Stomach smooth muscle (tissue), 2 donors: Measurements from ENCODE around the gene ROBO1.
"Not testable (repeated sequence)": the region's sequence is repeated elsewhere in the genome, so short reads cannot be mapped to it uniquely, and the experiment has no call there.

Source experiments
- H3K27ac ChIP-seq: one replicate; pipeline ENCODE4 v1.7.0; 2013; ENCODE audit warnings: mild to moderate bottlenecking, low read length, inconsistent platforms
- H3K27me3 ChIP-seq, 2 donors: one replicate each; pipeline ENCODE4 v1.7.0; 2013; ENCODE audit warnings: low read length in 2 of 2; ENCODE audit not compliant: insufficient read depth in 2 of 2, control insufficient read depth in 1 of 2
- H3K36me3 ChIP-seq, 2 donors: one replicate each; pipeline ENCODE4 v1.7.0; 2013; ENCODE audit warnings: low read length in 2 of 2; ENCODE audit not compliant: control insufficient read depth in 2 of 2, insufficient read depth in 2 of 2
- H3K4me1 ChIP-seq: one replicate; pipeline ENCODE4 v1.7.0; 2013; ENCODE audit warnings: low read length; ENCODE audit not compliant: control insufficient read depth, insufficient read depth
- H3K4me3 ChIP-seq, 2 donors: one replicate each; pipeline ENCODE4 v1.7.0; 2013; ENCODE audit warnings: low read length in 2 of 2
- H3K9ac ChIP-seq, 2 donors: one replicate each; pipeline ENCODE4 v1.7.0; 2013; ENCODE audit warnings: low read length in 2 of 2, mild to moderate bottlenecking in 1 of 2
- H3K9me3 ChIP-seq, 2 donors: one replicate each; pipeline ENCODE4 v1.7.0; 2013; ENCODE audit warnings: low read length in 2 of 2; ENCODE audit not compliant: control insufficient read depth in 2 of 2
- donor health status: healthy.
- donor health status: Pancreatic carcinoma.

Gene ROBO1

GRCh38 chr3:78697426-78697825 is 1070.4 kb downstream of the ROBO1 start:
- H3K4me1 ChIP-seq = no peaks in the 10 kb centered on the region
- no peaks in the 10 kb centered on the region for H3K36me3 ChIP-seq
- no peaks in the 10 kb centered on the region for H3K9me3 ChIP-seq
- no peak overlapping the region for H3K4me3 ChIP-seq
- no peak overlapping the region for H3K27ac ChIP-seq
- H3K27me3 ChIP-seq = no peaks in the 10 kb centered on the region
- no peak overlapping the region for H3K9ac ChIP-seq

DNA sequence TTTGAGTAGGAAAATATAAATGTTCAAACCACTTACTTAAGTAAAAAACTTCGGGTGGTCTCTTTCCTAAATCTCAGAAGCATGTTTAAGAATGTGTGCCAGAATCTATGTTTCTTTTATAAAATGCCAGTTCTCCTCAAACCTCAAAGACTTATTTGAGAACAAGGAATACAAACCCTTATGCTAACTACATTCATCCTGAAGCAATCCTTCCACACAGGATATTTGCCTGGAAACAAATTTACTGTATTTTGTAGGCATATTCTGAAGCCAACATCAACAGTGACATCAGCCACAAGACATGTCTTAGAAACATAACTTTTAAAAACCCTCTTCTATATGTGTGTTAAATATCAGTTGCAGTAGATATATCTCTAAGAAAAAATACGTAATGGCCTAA is 1077.0 kb downstream of the ROBO1 start:
- Histone ChIP-seq H3K4me1 (no peaks in the 10 kb centered on the region), H3K36me3 (no peaks in the 10 kb centered on the region), H3K27ac (no peak overlapping the region), H3K27me3 (no peaks in the 10 kb centered on the region), H3K4me3 (no peak overlapping the region), H3K9me3 (no peaks in the 10 kb centered on the region), H3K9ac (no peak overlapping the region)

DNA sequence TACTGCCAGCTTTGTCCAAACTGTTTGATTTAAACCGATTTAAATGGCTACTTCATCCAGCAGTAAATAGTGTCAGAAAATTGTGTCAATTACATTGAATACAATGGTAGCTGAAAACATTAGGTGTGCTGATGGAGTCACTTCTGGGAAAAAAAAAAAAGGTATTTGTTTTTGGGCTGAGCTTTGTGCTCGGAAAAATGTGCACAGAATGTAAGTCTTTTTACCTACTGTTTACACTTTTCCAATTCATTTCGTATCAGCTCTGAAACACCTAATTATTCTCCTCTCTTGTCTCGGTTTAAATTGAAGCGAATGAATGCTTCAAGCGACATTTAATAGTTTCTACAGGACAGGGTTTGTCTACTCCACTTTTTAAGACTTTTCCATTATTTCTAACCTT is 1078.4 kb downstream of the ROBO1 start:
- Histone ChIP-seq H3K27me3 (no peaks in the 10 kb centered on the region), H3K4me1 (no peaks in the 10 kb centered on the region), H3K9ac (no peak overlapping the region), H3K36me3 (no peaks in the 10 kb centered on the region), H3K9me3 (no peaks in the 10 kb centered on the region), H3K27ac (no peak overlapping the region), H3K4me3 (no peak overlapping the region)

DNA sequence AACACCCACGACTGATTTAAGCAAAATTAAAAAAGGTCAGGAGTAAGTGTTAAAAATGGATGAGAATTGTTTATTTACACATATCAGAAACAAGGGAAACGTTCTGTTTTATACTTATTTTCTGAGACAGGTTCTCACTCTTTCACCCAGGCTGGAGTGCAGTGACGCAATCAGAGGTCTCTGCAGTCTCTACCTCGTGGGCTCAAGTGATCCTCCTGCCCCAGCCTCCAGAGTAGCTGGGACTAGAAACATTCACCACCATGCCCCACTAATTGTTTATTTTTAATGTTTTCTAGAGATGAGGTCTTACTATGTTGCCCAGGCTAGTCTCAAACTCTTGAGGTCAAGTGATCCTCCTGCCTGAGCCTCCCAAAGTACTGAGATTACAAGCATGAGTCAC is 1080.3 kb downstream of the ROBO1 start:
- Histone ChIP-seq H3K27me3 (no peaks in the 10 kb centered on the region), H3K9ac (no peak overlapping the region), H3K9me3 (no peaks in the 10 kb centered on the region), H3K27ac (no peak overlapping the region), H3K36me3 (no peaks in the 10 kb centered on the region), H3K4me3 (no peak overlapping the region), H3K4me1 (no peaks in the 10 kb centered on the region)

- H3K4me3 ChIP-seq = no peak overlapping the region
- H3K9ac ChIP-seq = no peak overlapping the region
- H3K27me3 ChIP-seq = no peaks in the 10 kb centered on the region
- H3K36me3 ChIP-seq = no peaks in the 10 kb centered on the region
- no peaks in the 10 kb centered on the region for H3K9me3 ChIP-seq
- no peaks in the 10 kb centered on the region for H3K4me1 ChIP-seq
- H3K27ac ChIP-seq = no peak overlapping the region
Observed at GRCh38 chr3:78683284-78683683, 1084.5 kb downstream of the ROBO1 start.

DNA sequence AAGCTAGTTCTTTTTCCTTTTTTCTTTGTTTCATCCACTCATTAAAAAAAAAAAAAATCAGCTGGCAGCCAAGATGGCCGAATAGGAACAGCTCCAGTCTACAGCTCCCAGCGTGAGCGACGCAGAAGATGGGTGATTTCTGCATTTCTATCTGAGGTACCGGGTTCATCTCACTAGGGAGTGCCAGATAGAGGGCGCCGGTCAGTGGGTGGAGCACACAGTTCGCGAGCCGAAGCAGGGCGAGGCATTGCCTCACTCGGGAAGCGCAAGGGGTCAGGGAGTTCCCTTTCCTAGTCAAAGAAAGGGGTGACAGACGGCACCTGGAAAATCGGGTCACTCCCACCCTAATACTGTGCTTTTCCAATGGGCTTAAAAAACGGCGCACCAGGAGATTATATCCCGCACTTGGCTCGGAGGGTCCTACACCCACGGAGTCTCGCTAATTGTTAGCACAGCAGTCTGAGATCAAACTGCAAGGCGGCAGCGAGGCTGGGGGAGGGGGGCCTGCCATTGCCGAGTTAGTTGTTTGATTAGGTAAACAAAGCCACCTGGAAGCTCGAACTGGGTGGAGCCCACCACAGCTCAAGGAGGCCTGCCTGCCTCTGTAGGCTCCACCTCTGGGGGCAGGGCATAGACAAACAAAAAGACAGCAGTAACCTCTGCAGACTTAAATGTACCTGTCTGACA is 1092.5 kb downstream of the ROBO1 start:
- H3K9me3 ChIP-seq, H3K36me3 ChIP-seq: not testable (repeated sequence)

GRCh38 chr3:78670746-78671145 is 1097.1 kb downstream of the ROBO1 start:
- H3K4me3 ChIP-seq = no peak overlapping the region
- H3K27me3 ChIP-seq = no peaks in the 10 kb centered on the region
- H3K9ac ChIP-seq = no peak overlapping the region
- no peaks in the 10 kb centered on the region for H3K9me3 ChIP-seq
- peaks cover 0 to 10% of the 10 kb centered on the region in 2 donors for H3K36me3 ChIP-seq
- H3K4me1 ChIP-seq = no peaks in the 10 kb centered on the region
- no peak overlapping the region for H3K27ac ChIP-seq

More for the DNA sequence above, 1092.5 kb downstream of the ROBO1 start:
- not testable (repeated sequence) for H3K27ac ChIP-seq, H3K9ac ChIP-seq, H3K27me3 ChIP-seq, H3K4me3 ChIP-seq, H3K4me1 ChIP-seq

DNA sequence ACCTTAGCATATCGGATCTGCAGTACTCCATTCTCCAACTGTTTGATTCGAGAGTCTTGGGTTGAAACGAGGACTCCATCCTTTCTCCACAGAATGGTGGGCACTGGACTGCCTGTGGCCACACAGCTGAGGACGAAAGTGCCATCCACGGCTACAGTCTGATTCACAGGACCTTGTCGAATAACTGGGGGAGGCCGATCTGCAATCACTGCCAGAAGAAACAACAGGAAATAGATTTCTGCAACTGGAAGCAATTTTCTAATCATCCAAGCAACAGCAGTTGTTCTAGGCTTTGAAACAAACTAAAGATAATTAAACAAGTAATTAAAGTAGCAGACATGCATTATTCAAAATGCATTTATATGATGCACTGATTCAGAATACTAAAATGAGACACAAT is 1097.7 kb downstream of the ROBO1 start:
- Histone ChIP-seq H3K27me3 (no peaks in the 10 kb centered on the region), H3K9ac (no peak overlapping the region), H3K4me1 (no peaks in the 10 kb centered on the region), H3K27ac (no peak overlapping the region), H3K4me3 (no peak overlapping the region), H3K36me3 (peaks cover 0 to 10% of the 10 kb centered on the region in 2 donors), H3K9me3 (no peaks in the 10 kb centered on the region)

- H3K9ac ChIP-seq = no peak overlapping the region
- H3K27ac ChIP-seq = no peak overlapping the region
- no peak overlapping the region for H3K4me3 ChIP-seq
- H3K36me3 ChIP-seq = peaks cover 0 to 10% of the 10 kb centered on the region in 2 donors
- H3K4me1 ChIP-seq = no peaks in the 10 kb centered on the region
- no peaks in the 10 kb centered on the region for H3K27me3 ChIP-seq
- H3K9me3 ChIP-seq = no peaks in the 10 kb centered on the region
Observed at GRCh38 chr3:78668302-78668701, 1099.5 kb downstream of the ROBO1 start.

- Histone ChIP-seq H3K27me3 (no peaks in the 10 kb centered on the region), H3K4me1 (no peaks in the 10 kb centered on the region), H3K4me3 (no peak overlapping the region), H3K27ac (no peak overlapping the region), H3K9ac (no peak overlapping the region), H3K36me3 (peaks cover 0 to 10% of the 10 kb centered on the region in 2 donors), H3K9me3 (no peaks in the 10 kb centered on the region)
Observed at GRCh38 chr3:78666470-78666800, 1101.4 kb downstream of the ROBO1 start.

DNA sequence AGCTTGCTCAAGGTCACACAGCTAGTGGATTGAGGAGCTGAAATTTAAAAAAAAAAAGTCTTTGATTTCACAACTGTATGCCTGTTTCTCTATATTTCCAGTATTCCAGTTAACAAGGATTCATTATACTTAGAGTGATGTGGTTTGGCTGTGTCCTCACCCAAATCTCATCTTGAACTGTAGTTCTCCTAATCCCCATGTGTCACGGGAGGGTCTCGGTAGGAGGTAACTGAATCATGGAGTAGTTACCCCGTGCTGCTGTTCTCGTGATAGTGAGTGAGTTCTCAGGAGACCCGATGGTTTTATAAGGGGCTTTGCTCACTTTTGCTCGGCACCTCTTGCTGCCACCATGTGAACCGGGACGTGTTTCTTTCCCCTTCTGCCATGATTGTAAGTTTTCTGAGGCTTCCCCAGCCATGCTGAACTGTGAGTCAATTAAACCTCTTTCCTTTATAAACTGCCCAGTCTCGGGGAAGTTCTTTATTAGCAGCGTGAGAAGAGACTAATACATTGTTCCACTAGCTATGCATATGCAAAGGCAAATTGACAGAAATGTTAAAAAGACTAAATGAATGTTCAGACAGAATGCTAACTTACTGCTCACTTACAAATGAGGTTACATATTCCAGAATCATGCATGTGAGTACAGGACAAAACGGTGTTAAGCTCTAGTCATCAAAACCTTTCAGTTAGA is 1101.9 kb downstream of the ROBO1 start:
- H3K9ac ChIP-seq = no peak overlapping the region
- no peaks in the 10 kb centered on the region for H3K9me3 ChIP-seq
- peaks cover 0 to 10% of the 10 kb centered on the region in 2 donors for H3K36me3 ChIP-seq
- no peaks in the 10 kb centered on the region for H3K4me1 ChIP-seq
- H3K27me3 ChIP-seq = no peaks in the 10 kb centered on the region
- no peak overlapping the region for H3K27ac ChIP-seq
- H3K4me3 ChIP-seq = no peak overlapping the region
